GM18519 (cell line): ENCODE data around the gene TTC38.

Experiments
- ATAC-seq: cut with Tn5 transposase; IDR thresholded peaks from one replicate; pipeline ENCODE4 v1.9.1; 2021; ENCODE audit warnings: mild to moderate bottlenecking, moderate library complexity; ENCODE audit not compliant: unreplicated experiment, low FRiP score

The TTC38 gene

DNA sequence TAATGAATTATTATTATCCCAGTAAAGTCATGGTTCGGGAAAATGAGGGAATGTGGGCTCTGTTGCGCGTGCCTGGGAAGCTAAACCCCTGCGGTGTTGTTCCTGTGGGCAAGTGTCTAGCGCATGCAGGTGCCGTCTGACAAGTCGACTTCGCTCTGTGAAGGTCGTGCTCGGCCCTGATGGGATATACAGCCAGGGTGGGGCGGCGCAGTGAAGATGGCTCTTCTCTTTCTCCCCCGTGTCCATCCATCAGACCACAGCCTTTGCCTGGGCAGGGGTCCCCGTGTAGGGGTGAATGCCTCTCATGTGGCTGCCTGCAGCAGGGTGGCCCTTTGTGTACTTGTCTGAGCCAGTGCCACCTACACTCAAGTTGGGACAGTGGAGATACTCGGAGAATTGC is 54.9 kb downstream of the TTC38 start:
- ATAC-seq = no peak

DNA sequence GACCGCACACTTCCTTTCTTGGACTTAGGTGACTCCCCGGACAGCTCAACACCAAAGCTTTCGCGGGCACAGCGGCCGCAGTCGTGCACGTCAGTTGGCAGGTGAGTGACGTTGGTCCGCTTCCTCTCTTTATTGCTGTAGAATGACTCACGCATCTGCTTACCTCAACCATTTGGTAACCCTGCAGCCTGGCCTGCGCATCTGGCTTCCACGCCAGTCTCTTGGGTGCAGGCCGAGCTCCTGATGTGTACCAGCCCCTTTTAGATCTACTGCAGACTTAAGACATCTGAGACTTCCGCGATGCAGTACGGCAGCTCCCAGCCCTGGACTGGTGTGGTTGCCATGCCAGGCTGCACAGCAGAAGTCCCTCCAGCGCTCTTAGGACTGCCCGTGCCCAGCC is 55.4 kb downstream of the TTC38 start:
- no peak for ATAC-seq

DNA sequence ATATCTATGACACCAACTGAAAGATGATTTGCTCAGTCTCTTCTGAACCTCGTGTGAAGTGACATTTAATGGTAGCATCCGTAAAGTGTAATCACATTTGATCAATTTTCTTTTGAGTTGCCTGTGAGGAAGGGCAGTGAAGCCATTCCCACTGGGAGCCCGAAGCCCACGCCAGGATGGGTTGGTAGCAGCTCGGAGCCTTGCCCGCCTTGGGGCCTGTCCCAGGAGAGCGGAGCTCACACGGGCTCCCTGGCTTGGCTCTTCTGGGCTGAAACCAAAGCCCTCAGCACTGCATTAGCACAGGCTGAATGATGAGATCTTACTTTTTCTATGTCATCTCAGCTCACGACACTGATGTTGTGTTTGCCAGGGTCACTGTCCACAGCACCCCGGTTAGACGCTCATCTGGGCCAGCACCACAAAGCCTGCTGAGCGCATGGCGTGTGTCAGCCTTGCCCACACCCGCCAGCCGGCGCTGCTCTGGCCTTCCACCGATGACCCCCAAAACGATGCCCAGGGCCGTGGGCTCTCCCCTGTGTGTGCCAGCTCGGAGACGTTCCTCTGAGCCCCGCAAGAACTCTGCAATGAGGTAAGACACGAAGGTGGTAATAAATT is 58.4 kb downstream of the TTC38 start:
- no peak for ATAC-seq

DNA sequence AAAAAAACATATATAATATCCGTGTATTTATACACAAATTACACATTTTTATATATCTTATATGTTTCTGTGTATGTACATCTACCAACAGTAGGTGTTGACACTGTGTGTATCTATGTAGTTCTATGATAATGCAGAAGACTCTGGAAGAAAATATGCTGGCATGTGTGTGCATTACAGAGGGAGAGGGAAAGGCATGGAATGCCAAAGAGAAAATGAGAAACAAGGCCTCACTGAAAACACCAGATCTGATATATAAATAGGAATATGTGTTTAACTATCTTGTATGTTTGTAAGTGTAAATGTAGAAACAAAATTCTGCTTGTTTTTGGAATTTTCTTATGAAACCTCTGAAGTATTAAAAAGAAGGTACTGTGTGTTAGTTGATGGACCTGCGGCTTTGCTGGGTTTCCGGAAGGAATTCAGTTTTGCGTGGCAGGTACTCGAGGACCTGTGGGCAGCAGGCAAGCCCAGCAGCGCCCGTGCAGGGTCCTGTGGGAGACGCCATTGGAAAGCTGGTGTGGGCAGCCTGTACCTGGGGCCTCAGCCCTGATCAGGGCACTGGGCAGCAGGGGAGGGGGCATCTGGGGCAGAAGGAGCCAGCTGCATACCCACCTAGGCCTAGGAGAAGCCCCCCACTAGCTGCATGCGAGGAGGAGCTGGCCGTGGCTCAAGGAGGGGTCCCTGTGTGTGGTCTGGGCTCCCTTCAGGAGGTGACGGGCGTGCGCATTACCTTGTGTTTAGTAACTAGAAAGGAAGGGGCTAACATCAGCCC is 60.1 kb downstream of the TTC38 start:
- no peak for ATAC-seq

DNA sequence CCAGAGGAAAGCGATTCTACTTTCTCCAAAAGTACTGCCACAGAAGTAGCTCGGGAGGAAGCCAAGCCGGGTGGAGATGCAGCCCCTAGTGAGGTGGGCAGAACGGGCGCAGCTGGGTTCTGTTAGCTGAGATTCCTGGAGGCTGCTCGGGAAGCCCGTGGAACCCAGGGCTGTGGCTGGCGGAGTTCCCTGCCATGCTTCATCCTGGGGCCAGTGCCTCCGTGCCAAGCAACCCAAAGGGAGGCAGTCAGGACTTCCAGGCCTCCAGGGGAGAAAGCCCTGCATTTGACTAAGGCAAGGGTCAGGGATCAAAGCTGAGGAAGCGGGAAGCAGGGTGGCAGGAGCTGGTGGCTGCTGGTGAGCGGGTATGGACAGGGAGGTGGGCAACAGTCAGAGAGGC is 61.0 kb downstream of the TTC38 start:
- ATAC-seq = no peak

DNA sequence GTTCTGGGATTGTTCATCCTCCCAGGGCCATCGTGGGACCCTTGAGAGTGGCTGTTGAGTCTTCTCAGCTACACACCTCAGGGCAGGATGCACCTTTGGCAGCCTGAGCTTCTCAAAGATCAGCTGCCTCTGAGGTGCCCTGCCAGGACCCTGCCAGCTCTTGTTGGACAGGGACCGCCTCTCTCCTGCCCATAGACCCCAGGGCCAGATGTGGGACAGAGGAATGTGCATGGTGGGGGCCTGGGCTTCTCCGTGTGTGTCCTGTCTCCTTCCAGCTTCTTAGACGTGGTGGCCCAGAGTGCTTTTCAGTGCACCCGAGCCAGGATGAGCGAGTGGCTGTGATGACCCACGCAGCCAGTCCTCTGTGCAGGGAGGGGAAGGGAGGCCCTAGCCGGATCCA is 61.8 kb downstream of the TTC38 start:
- no peak for ATAC-seq

DNA sequence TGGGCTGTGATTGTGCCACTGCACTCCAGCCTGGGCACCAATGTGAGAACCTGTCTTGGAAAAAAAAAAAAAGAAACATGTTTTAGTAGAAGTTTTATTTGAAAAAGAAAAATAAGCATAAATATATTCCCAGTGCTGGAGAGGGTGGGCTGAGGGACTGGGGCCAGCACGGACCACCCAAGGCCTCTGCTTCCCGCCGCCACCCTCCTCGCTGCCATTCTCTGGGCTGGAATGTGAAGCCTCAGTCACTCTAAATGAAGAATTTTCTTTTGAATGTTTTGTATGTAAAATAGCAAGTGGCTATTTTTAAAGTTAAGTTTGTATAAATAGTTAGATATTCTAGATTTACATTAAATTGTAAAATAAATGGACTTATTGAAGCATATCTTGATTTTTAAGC is 62.6 kb downstream of the TTC38 start:
- ATAC-seq = no peak

DNA sequence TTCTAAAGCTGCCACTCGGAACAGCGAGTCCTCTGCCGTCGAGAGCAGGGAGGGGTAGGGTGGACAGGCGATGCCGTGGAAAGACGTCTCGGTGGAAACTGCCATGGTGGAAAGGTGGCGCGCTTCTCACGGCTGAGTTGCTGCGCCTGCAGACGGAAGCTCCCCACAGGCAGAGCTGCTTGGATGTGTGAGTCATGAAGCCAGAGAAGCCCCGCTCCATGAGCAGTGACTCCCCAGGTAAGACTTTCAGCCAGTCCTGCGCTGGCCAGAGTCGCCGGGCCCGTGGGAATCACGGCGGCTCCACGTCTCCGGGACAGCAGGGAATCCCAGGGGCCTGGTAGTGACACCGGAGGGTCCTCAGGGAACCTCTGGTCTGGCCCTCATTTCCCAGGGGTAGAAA is 63.7 kb downstream of the TTC38 start:
- ATAC-seq = no peak

DNA sequence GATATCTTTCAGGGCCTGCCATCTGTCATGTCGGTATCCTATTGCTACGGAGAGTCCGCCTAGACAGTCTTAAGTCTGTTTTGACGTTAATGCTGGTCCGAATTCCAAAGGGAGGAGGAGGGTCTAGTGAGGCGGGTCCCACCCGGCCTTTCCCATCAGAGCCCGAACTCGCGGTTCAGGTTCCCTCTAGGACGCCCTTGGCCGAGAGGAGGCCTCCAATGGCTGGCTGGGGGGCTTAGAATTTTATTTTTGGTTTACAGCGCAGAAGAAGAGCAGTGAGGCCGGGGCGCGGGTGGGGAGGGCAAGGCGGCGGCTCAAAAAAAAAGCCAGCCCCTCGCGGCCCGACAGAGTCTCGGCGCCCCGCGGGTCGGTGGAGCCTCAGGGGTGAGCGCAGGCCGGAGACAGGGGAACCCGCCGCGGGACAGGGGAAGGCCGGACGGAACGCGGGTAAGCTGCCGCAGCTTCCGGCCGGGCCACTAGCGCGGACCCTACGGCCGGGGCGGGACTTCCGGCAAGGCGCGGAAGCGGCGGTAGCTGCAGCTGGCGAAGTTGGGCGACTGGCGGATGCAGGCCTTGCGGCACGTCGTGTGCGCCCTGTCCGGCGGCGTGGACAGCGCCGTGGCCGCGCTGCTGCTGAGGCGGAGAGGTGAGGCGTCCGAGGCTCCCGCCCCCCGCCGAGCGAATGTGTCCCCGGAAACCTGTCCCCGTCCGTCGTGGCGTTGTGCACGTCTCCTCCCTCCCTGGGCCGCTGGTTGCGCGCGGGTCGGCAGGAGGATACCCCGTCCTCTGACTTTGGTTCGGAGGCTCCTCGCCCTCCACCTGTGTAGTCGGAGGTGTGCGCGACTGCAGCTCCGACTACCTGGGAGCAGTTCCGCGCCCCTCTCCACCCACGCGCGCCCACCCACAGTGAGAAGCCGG is 67.7 kb downstream of the TTC38 start, which contains the start of gene TRMU:
TSS of gene TRMU (plus strand) at position 514 of the 918 bp plus-strand sequence. CDS start at position 565, 51 bp downstream.
- ATAC-seq = no peak

DNA sequence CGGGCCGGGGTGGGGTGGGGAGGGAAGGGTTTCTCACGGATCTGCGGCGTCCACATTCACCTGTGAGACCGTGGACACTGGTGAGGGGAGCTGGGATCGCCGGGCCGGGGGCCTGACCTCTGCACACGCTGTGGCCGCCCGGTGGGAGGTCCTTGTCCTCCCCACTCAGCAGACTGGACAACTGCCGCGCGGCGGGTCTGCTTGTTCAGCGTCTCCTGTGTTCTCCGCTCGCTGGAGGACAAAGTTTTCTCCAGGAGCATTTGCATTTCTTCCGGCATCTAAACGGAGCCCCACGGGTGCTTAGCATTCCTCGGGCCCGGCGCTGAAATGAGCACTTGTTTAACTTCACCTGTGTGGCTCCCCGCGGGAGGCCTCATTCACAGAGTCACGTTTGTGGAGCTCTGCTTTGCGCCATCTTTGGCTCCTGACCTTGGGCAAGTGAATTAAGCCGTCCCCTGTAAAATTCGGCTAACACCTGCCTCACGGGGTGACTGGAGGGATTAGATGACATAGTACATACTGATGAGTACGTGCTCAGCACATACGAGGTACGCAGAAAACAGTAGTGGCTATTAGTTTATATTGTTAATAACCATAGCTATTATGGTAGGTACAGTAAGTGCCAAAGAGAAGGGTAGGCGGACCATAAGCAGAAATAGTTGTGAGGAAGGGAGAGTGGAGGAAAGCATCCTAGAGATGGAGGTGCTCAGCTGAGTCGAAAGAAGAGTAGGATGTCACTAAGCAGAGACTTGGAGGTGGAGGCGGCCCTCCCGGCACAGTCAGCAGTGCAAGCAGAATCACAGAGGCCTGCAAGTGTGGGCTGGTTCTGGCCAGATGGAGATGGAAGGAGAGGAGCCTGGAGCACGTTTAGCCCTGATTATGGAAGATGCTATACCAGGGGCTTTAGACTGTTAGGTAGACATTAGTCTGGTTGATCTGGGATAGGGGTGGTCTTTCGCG is 68.6 kb downstream of the TTC38 start:
- no peak for ATAC-seq

DNA sequence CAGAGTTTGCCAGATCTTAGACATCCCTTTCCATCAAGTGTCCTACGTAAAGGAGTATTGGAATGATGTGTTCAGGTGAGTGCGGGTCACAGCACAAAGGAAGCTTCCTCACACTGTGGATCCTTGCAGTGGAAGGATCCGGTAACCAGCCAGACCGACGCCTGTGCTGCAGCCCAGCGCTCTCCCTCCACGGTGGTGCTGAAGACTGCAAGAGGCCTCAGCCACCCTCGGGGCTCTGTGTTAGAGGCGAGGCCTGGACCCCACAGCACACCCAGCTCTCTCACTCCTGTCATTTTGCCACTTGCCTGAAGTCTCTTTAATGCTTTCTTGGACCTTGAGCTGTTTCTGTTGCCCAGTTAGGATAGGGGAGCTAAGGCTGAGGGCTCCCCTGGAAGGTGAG is 70.1 kb downstream of the TTC38 start:
- ATAC-seq = no peak

DNA sequence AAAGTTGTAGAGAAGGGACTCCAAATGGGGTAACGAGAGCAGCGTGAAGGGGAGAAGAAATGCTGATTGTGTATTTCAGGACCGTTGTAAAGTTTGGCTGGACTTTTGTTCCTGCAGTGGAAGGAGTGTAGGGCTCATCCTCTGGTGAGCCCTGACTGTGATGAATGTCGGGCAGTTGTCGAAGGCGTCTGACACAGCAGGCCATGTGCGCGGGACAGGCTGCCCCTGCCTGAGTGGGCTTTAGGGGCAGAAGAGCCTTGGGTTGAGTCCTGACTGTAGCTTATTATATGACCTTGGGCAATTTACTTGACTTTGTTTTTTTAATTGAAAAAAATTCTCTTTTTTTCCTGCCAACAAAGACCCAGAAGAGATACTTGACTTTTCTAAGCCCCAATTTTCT is 70.8 kb downstream of the TTC38 start:
- no peak for ATAC-seq

DNA sequence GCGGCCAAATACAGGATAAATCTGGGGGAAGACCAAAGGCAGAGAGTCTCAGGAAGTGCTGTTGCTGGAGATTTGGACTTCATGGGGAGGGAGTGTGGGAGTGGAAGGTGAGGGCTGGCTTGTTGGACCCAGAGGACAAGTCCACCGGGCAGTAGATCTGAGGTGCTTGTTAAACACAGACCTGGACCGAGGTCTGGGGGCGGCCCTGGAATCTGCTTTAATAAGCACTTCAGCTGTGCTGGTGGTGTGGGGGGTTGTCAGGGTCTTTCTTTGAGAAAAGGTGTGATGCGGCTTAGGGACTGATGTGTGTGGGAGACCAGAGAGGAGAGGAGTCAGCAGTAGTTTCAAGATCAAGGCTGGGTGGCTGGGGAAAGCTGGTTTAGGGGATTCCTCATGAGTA is 72.1 kb downstream of the TTC38 start:
- ATAC-seq = no peak

DNA sequence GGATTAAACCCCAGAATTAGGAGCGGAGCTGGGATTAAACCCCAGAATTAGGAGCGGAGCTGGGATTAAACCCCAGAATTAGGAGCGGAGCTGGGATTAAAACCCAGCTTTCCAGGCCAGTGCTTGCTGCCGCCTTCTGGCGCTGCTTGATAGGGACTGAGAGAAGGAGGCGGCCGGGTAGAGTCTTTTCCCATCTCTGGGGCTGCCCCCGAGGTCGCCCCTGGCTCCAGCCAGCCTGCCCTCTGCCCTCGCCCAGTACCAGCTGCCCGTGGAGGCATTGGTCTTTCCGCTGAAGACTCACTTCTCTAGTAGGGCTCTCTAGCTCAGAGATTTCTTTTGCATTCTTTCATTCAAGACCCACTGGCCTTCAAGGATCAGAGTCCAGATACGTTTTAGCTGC is 72.9 kb downstream of the TTC38 start:
- no peak for ATAC-seq
